NCI-H1048 (cell line): ENCODE results near the gene GAGE13.
"Not testable (repeated sequence)": the region's sequence is repeated elsewhere in the genome, so short reads cannot be mapped to it uniquely, and the experiment has no call there.

Experiments used
- DNase-seq: peaks from one replicate; lab custom pipeline; 2025; lab: John Stamatoyannopoulos, UW

GAGE13 gene

GRCh38 chrX:49331841-49332240, 459 bp downstream of the GAGE13 start:
- not testable (repeated sequence) for DNase-seq

DNA sequence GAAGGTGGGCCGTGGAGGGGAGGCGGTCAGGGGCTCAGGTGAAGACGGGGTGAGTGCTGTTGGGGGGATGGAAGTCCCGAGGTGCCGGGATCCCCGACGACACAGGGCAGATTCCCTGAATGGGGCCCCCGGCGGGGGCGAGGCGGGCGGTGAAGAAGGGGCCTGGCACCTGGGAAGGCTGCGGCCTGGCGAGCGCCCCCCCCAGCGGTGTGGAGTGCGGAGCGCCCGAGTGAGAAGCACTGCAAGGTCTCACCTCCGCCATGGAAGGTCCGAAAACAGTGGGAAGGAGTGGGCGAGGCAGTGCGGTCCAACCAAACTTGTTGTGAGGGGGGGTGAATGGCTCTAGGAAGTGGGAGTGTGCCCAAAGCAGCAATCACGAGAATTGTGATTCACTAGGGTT, 10.1 kb downstream of the GAGE13 start:
- not testable (repeated sequence) for DNase-seq

- not testable (repeated sequence) for DNase-seq
Observed at GRCh38 chrX:49344496-49345175, 13.3 kb downstream of the GAGE13 start.

- DNase-seq = not testable (repeated sequence)
Observed at GRCh38 chrX:49345402-49345801, 14.0 kb downstream of the GAGE13 start.

DNA sequence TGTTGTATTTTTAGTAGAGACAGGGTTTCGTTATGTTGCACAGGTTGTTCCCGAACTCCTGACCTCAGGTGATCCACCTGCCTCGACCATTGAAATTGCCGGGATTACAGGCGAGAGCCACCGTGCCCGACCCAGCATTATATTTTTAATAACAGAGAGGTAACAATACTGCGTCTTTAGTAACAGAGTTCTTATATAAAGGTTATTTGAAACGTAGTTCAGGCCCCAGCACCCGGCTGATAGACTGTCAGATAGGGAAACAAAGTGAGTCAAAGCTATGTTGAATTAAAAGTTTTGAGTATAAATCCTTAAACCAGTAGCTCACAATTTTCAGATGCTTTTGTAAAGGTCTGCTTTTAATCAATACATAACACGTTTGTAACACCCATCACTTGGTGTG, 14.8 kb downstream of the GAGE13 start:
- DNase-seq = not testable (repeated sequence)
